ENCODE data around the gene RIPOR1.
"Not testable (repeated sequence)": the region's sequence is repeated elsewhere in the genome, so short reads cannot be mapped to it uniquely, and the experiment has no call there.

The RIPOR1 gene

GRCh38 chr16:67516296-67517154 lies 12.1 kb upstream of the RIPOR1 start:
- no peak for DNase-seq (ENCODE audit: low read depth)

- no peak for DNase-seq (ENCODE audit: low read depth)
Observed at GRCh38 chr16:67517155-67517445, 11.5 kb upstream of the RIPOR1 start.

GRCh38 chr16:67517661-67518423 lies 10.8 kb upstream of the RIPOR1 start:
- DNase-seq (ENCODE audit: low read depth), result no peak

- DNase-seq (ENCODE audit: low read depth), result no peak
Observed at GRCh38 chr16:67518676-67519075, 10.0 kb upstream of the RIPOR1 start.

- no peak for DNase-seq (ENCODE audit: low read depth)
Observed at GRCh38 chr16:67519242-67519641, 9.4 kb upstream of the RIPOR1 start.

GRCh38 chr16:67521095-67521804 lies 7.4 kb upstream of the RIPOR1 start:
- peak; percentile 99 for DNase-seq (ENCODE audit: low read depth)

GRCh38 chr16:67525176-67525860 lies 3.3 kb upstream of the RIPOR1 start:
- no peak for DNase-seq (ENCODE audit: low read depth)

- no peak for DNase-seq (ENCODE audit: low read depth)
Observed at GRCh38 chr16:67526149-67526791, 2.4 kb upstream of the RIPOR1 start.

GRCh38 chr16:67528870-67529581 lies 397 bp downstream of the RIPOR1 start:
- DNase-seq (ENCODE audit: low read depth), result no peak

GRCh38 chr16:67529582-67530012 lies 968 bp downstream of the RIPOR1 start:
- DNase-seq (ENCODE audit: low read depth), result no peak

GRCh38 chr16:67530013-67530939 lies 1.6 kb downstream of the RIPOR1 start:
- no peak for DNase-seq (ENCODE audit: low read depth)

- DNase-seq (ENCODE audit: low read depth), result no peak
Observed at GRCh38 chr16:67531247-67531646, 2.6 kb downstream of the RIPOR1 start.

- DNase-seq (ENCODE audit: low read depth), result no peak
Observed at GRCh38 chr16:67533024-67533560, 4.5 kb downstream of the RIPOR1 start.

- DNase-seq (ENCODE audit: low read depth), result not testable (repeated sequence)
Observed at GRCh38 chr16:67533987-67534386, 5.4 kb downstream of the RIPOR1 start.

- no peak for DNase-seq (ENCODE audit: low read depth)
Observed at GRCh38 chr16:67534431-67534830, 5.8 kb downstream of the RIPOR1 start.

- DNase-seq (ENCODE audit: low read depth), result no peak
Observed at GRCh38 chr16:67535201-67535600, 6.6 kb downstream of the RIPOR1 start.

GRCh38 chr16:67537270-67537635 lies 8.6 kb downstream of the RIPOR1 start:
- no peak for DNase-seq (ENCODE audit: low read depth)

- no peak for DNase-seq (ENCODE audit: low read depth)
Observed at GRCh38 chr16:67537636-67538591, 9.3 kb downstream of the RIPOR1 start.

All from stimulated activated CD8-positive, alpha-beta memory T cell treated with anti-CD3 and anti-CD28 coated beads, Interleukin-15, amount 100 ng/mL, for 1 hour (primary cell).